Smooth muscle cell (in vitro differentiated cells): Measurements from ENCODE around the gene AFF3. TPM values are rescaled to one million over a fixed set of nuclear protein-coding genes. Genes with fewer than 3 reads are reported as not detected.

Experiments
- DNase-seq: peaks from one replicate; lab custom pipeline; 2025; ENCODE audit not compliant: unreplicated experiment; lab: John Stamatoyannopoulos, UW
- H2AFZ ChIP-seq: fragments of 200-600 bp; sonication (generic); 2 replicates; pipeline ENCODE4 v1.6.0; 2016; ENCODE audit warnings: antibody characterized with exemption, low read depth, mild to moderate bottlenecking
- H3F3A ChIP-seq: fragments of 200-600 bp; sonication (generic); 2 replicates; pipeline ENCODE4 v1.6.0; 2017; ENCODE audit warnings: antibody characterized with exemption, low read depth
- H3K27ac ChIP-seq: fragments of 200-600 bp; sonication (generic); 2 replicates; pipeline ENCODE4 v1.5.1; 2016; ENCODE audit warnings: low read depth, mild to moderate bottlenecking
- H3K27me3 ChIP-seq: fragments of 200-600 bp; sonication (generic); 2 replicates; pipeline ENCODE4 v1.6.1; 2016; ENCODE audit warnings: low read depth, mild to moderate bottlenecking
- H3K36me3 ChIP-seq: fragments of 200-600 bp; sonication (generic); 2 replicates; pipeline ENCODE4 v1.5.1; 2016; ENCODE audit warnings: low read depth
- H3K4me1 ChIP-seq: fragments of 200-600 bp; sonication (generic); 2 replicates; pipeline ENCODE4 v1.5.1; 2016; ENCODE audit warnings: low read depth
- H3K4me2 ChIP-seq: fragments of 200-600 bp; sonication (generic); 2 replicates; pipeline ENCODE4 v1.6.0; 2016; ENCODE audit warnings: mild to moderate bottlenecking
- H3K4me3 ChIP-seq: fragments of 200-600 bp; sonication (generic); 2 replicates; pipeline ENCODE4 v1.5.1; 2016; ENCODE audit warnings: mild to moderate bottlenecking
- H3K79me2 ChIP-seq: fragments of 200-600 bp; sonication (generic); 2 replicates; pipeline ENCODE4 v1.6.0; 2016; ENCODE audit warnings: low read depth, mild to moderate bottlenecking
- H3K9ac ChIP-seq: fragments of 200-600 bp; sonication (generic); 2 replicates; pipeline ENCODE4 v1.6.0; 2016; ENCODE audit warnings: low read depth
- H3K9me3 ChIP-seq: fragments of 200-600 bp; sonication (generic); replicated peaks from 2 replicates; pipeline ENCODE4 v1.5.1; 2016; ENCODE audit warnings: low read depth
- H4K20me1 ChIP-seq: fragments of 200-600 bp; sonication (generic); 2 replicates; pipeline ENCODE4 v1.6.0; 2016; ENCODE audit warnings: low read depth
- CTCF ChIP-seq: fragments of 200-600 bp; sonication (generic); IDR thresholded peaks from 2 replicates; pipeline ENCODE4 v1.5.1; 2017; ENCODE audit warnings: borderline replicate concordance, mild to moderate bottlenecking, antibody characterized with exemption; ENCODE audit not compliant: insufficient read depth, poor library complexity, severe bottlenecking
- WGBS: methylation state at CpG from one replicate; pipeline ENCODE4 v1.1.7; 2016; ENCODE audit warnings: low lambda C conversion rate; 5-methylcytosine and 5-hydroxymethylcytosine counted together
- polyA plus RNA-seq: library from polyadenylated mRNA; unstranded; fragments of >200 nt; fragmentation: Nextera tagmentation; extraction: Ambion mirVana; gene quantifications from 2 replicates; pipeline ENCODE4 v1.2.1, GENCODE V29; 2016
- total RNA-seq: library from RNA; depleted of rRNA; stranded (reverse); fragments of >200 nt; gene quantifications from 2 replicates; pipeline ENCODE4 v1.2.3, GENCODE V29; 2014

Gene AFF3
- total and polyA plus RNA-seq, 2 experiments from 2014 or later = 0.27 to 0.39 TPM

- H3K27ac ChIP-seq = no peak overlapping the region
- H3K79me2 ChIP-seq = no peaks in the 10 kb centered on the region
- H3K4me3 ChIP-seq = no peak overlapping the region
- 88% methylated on average over 5 of the region's 5 CpGs for WGBS
- no peak for DNase-seq
- no peaks in the 10 kb centered on the region for H3F3A ChIP-seq
- no peaks in the 10 kb centered on the region for H3K4me1 ChIP-seq
- no peaks in the 10 kb centered on the region for H3K9me3 ChIP-seq
- no peak overlapping the region for H2AFZ ChIP-seq
- no peaks in the 10 kb centered on the region for H3K36me3 ChIP-seq
- TF ChIP-seq CTCF = no peak
- H3K9ac ChIP-seq = no peak overlapping the region
- H4K20me1 ChIP-seq = no peaks in the 10 kb centered on the region
- peaks cover 31% of the 10 kb centered on the region for H3K27me3 ChIP-seq
- no peak overlapping the region for H3K4me2 ChIP-seq
These were observed 238.4 kb downstream of the AFF3 start for GRCh38 chr2:99903981-99904380.

GRCh38 chr2:99900556-99900955 lies 241.8 kb downstream of the AFF3 start:
- no peak overlapping the region for H3K4me3 ChIP-seq
- H2AFZ ChIP-seq = no peak overlapping the region
- peaks cover 29% of the 10 kb centered on the region for H3K27me3 ChIP-seq
- H4K20me1 ChIP-seq = no peaks in the 10 kb centered on the region
- no peaks in the 10 kb centered on the region for H3K4me1 ChIP-seq
- H3K9ac ChIP-seq = no peak overlapping the region
- TF ChIP-seq CTCF = no peak
- no peaks in the 10 kb centered on the region for H3K9me3 ChIP-seq
- no peak overlapping the region for H3K4me2 ChIP-seq
- H3K27ac ChIP-seq = no peak overlapping the region
- DNase-seq = no peak
- H3K79me2 ChIP-seq = no peaks in the 10 kb centered on the region
- WGBS = 71% methylated on average over 7 of the region's 7 CpGs
- no peaks in the 10 kb centered on the region for H3F3A ChIP-seq
- no peaks in the 10 kb centered on the region for H3K36me3 ChIP-seq

- H3K27me3 ChIP-seq = peaks cover 22% of the 10 kb centered on the region
- no peak for DNase-seq
- no peak overlapping the region for H3K9ac ChIP-seq
- no peaks in the 10 kb centered on the region for H3F3A ChIP-seq
- H3K4me2 ChIP-seq = no peak overlapping the region
- no peak overlapping the region for H3K27ac ChIP-seq
- TF ChIP-seq CTCF = no peak
- H4K20me1 ChIP-seq = no peaks in the 10 kb centered on the region
- H3K9me3 ChIP-seq = no peaks in the 10 kb centered on the region
- no peaks in the 10 kb centered on the region for H3K79me2 ChIP-seq
- H2AFZ ChIP-seq = no peak overlapping the region
- no peak overlapping the region for H3K4me3 ChIP-seq
- H3K36me3 ChIP-seq = no peaks in the 10 kb centered on the region
- 69% methylated on average over 3 of the region's 3 CpGs for WGBS
- no peaks in the 10 kb centered on the region for H3K4me1 ChIP-seq
These were observed 242.5 kb downstream of the AFF3 start for GRCh38 chr2:99899882-99900281.

- no peaks in the 10 kb centered on the region for H3K79me2 ChIP-seq
- H3F3A ChIP-seq = no peaks in the 10 kb centered on the region
- no peaks in the 10 kb centered on the region for H3K9me3 ChIP-seq
- no peak for TF ChIP-seq CTCF
- DNase-seq = no peak
- no peak overlapping the region for H3K4me3 ChIP-seq
- H3K4me2 ChIP-seq = no peak overlapping the region
- H3K4me1 ChIP-seq = no peaks in the 10 kb centered on the region
- H3K9ac ChIP-seq = no peak overlapping the region
- H3K27ac ChIP-seq = no peak overlapping the region
- 99% methylated on average over 5 of the region's 5 CpGs for WGBS
- H4K20me1 ChIP-seq = no peaks in the 10 kb centered on the region
- no peak overlapping the region for H2AFZ ChIP-seq
- H3K36me3 ChIP-seq = no peaks in the 10 kb centered on the region
- peaks cover 16% of the 10 kb centered on the region for H3K27me3 ChIP-seq
These were observed 243.1 kb downstream of the AFF3 start for GRCh38 chr2:99899058-99899855.
